Measurements from ENCODE around the gene THSD7A. TPM values are rescaled to one million over a fixed set of nuclear protein-coding genes. Genes with fewer than 3 reads are reported as not detected.

THSD7A gene
- total and polyA plus RNA-seq, 10 of the 15 experiments (the other 5 are each of a cell fraction or from before 2014, with no cell fraction given): 0.03 to 0.09 (median 0.03) TPM; not detected in 7

GRCh38 chr7:11716185-11716584, 115.8 kb downstream of the THSD7A start:
- Histone ChIP-seq H3K27me3 (replicated peaks in 1 of 2; ENCODE audit: control insufficient read depth in 2 of 2, insufficient read depth in 2 of 2, low read length in 1 of 2) (no peaks in the 10 kb centered on the region), H3K4me2 (ENCODE audit: control insufficient read depth, insufficient read depth) (no peak overlapping the region), H3K36me3 (ENCODE audit: control insufficient read depth in 2 of 2, insufficient read depth in 2 of 2, low read length in 1 of 2) (no peaks in the 10 kb centered on the region), H3K27ac (ENCODE audit: control insufficient read depth, insufficient read depth) (no peak overlapping the region), H2AFZ (ENCODE audit: control insufficient read depth, low read depth, low read length) (no peak overlapping the region), H3K9ac (ENCODE audit: control insufficient read depth, insufficient read depth, low read length) (no peak overlapping the region), H3K4me3 (no peak overlapping the region), H4K20me1 (ENCODE audit: control insufficient read depth, insufficient read depth) (no peaks in the 10 kb centered on the region), H3K9me3 (replicated peaks; ENCODE audit: control insufficient read depth, insufficient read depth, low read length) (no peaks in the 10 kb centered on the region), H3K4me1 (ENCODE audit: control insufficient read depth, insufficient read depth, low read length) (no peaks in the 10 kb centered on the region), H3K79me2 (ENCODE audit: control insufficient read depth, insufficient read depth, low read length) (no peaks in the 10 kb centered on the region)
- no peak for FAIRE-seq
- no peak for ATAC-seq
- POLR2A ChIA-PET: no interaction called here
- RAD21 ChIA-PET (ENCODE audit: unreplicated experiment): no interaction called here
- intact Hi-C loops (cut with micrococcal nuclease; ENCODE audit: unreplicated experiment): no loop called here
- BruUV-seq (replicated peaks): no TSS peak
- DNase-seq (ENCODE audit: low read depth, low spot score): no peak
- in situ Hi-C loops (cut with MboI): no loop called here
- TF ChIP-seq MEF2B (IDR thresholded peaks at IDR 0.05; ENCODE audit: partially characterized antibody, poor library complexity, severe bottlenecking): no peak
- no peak for TF ChIP-seq HDGF (IDR thresholded peaks at IDR 0.05)
- TF ChIP-seq SIX5 (IDR thresholded peaks at IDR 0.05; ENCODE audit: low read depth, low read length, severe bottlenecking): no peak
- TF ChIP-seq BHLHE40 (IDR thresholded peaks at IDR 0.05; ENCODE audit: borderline replicate concordance in 1 of 2, low read depth in 2 of 2, low read length in 1 of 2): no peak
- TF ChIP-seq MTA3 (IDR thresholded peaks at IDR 0.05; ENCODE audit: borderline replicate concordance, low read length): no peak
- TF ChIP-seq NR2C2 (IDR thresholded peaks at IDR 0.05; ENCODE audit: borderline replicate concordance, control insufficient read depth, insufficient read length, low read depth): no peak
- no peak for TF ChIP-seq E4F1 (IDR thresholded peaks at IDR 0.05; ENCODE audit: borderline replicate concordance, partially characterized antibody)
- no peak for TF ChIP-seq STAT1 (conservative IDR thresholded peaks at IDR 0.05)
- no peak for TF ChIP-seq ZNF622 (IDR thresholded peaks at IDR 0.05)
- TF ChIP-seq PAX8 (IDR thresholded peaks at IDR 0.05): no peak
- TF ChIP-seq ZSCAN29 (IDR thresholded peaks at IDR 0.05): no peak
- no peak for TF ChIP-seq ESRRA (IDR thresholded peaks at IDR 0.05; ENCODE audit: low read length)
- no peak for TF ChIP-seq BCLAF1 (IDR thresholded peaks at IDR 0.05)
- TF ChIP-seq SMC3 (IDR thresholded peaks at IDR 0.05; ENCODE audit: borderline replicate concordance, low read length): no peak
- TF ChIP-seq CHD4 (IDR thresholded peaks at IDR 0.05): no peak
- no peak for TF ChIP-seq IKZF1 (conservative IDR thresholded peaks at IDR 0.05)
- TF ChIP-seq POLR2AphosphoS5 (IDR thresholded peaks at IDR 0.05; ENCODE audit: low read length): no peak
- SMC1A ChIA-PET (ENCODE audit: uncharacterized antibody, unreplicated experiment): no interaction called here
- CTCF ChIA-PET: no interaction called here
